Muscle of back (tissue), 11 donors: ENCODE measurements around the gene FGD3. TPM values are rescaled to one million over a fixed set of nuclear protein-coding genes. Genes with fewer than 3 reads are reported as not detected.

Experiments
- DNase-seq, 3 donors: peaks; one replicate each; pipeline versions ENCODE4 v3.0.0 to v3.0.0-alpha.2; 2013
- polyA plus RNA-seq, 10 donors: library from polyadenylated mRNA; unstranded; fragments of 120-200 nt; gene quantifications; one replicate each; pipeline ENCODE4 v1.2.1, GENCODE V29; 2013; ENCODE audit not compliant: insufficient read length in 10 of 10

Gene FGD3
- polyA plus RNA-seq, 10 donors, result 2.1 to 7.2 (median 3.6) TPM

GRCh38 chr9:93050231-93050630 lies 102.9 kb downstream of the FGD3 start:
- no peak for DNase-seq

- DNase-seq, result peak in 2 of 3 donors; percentile 59 to 87
These were observed 104.4 kb downstream of the FGD3 start for GRCh38 chr9:93051680-93052089.

- DNase-seq, result no peak
These were observed 105.6 kb downstream of the FGD3 start for GRCh38 chr9:93052791-93053540.

- no peak for DNase-seq
These were observed 106.5 kb downstream of the FGD3 start for GRCh38 chr9:93053781-93054331.

GRCh38 chr9:93054758-93055704 lies 107.7 kb downstream of the FGD3 start:
- DNase-seq, result no peak

GRCh38 chr9:93057042-93057702 lies 109.8 kb downstream of the FGD3 start:
- DNase-seq, result no peak

GRCh38 chr9:93057703-93058354 lies 110.5 kb downstream of the FGD3 start:
- no peak for DNase-seq

- peak; percentile 11 to 72 (median 54) for DNase-seq
These were observed 111.2 kb downstream of the FGD3 start, which contains the start of gene SUSD3 for GRCh38 chr9:93058355-93059010. SUSD3 (plus strand) TSS chr9:93058701; CDS start chr9:93058743, 42 bp downstream.

- DNase-seq, result no peak
These were observed 111.8 kb downstream of the FGD3 start for GRCh38 chr9:93059011-93059714.

GRCh38 chr9:93059715-93060578 lies 112.6 kb downstream of the FGD3 start:
- no peak for DNase-seq

GRCh38 chr9:93060746-93061259 lies 113.5 kb downstream of the FGD3 start:
- peak in 1 of 3 donors; percentile 12 for DNase-seq

GRCh38 chr9:93061260-93061751 lies 114.0 kb downstream of the FGD3 start:
- no peak for DNase-seq

- DNase-seq, result peak in 1 of 3 donors; percentile 54
These were observed 114.8 kb downstream of the FGD3 start for GRCh38 chr9:93061791-93062763.

GRCh38 chr9:93064392-93065134 lies 117.2 kb downstream of the FGD3 start:
- DNase-seq, result peak in 1 of 3 donors; percentile 22

GRCh38 chr9:93065135-93065720 lies 117.9 kb downstream of the FGD3 start:
- peak in 1 of 3 donors; percentile 28 for DNase-seq
